Measurements from ENCODE around the gene INPP4B. TPM values are rescaled to one million over a fixed set of nuclear protein-coding genes. Genes with fewer than 3 reads are reported as not detected.

Gene INPP4B
- total RNA-seq, 1 experiment from 2014 or later, result not detected

- no peak for DNase-seq
- H3K27ac ChIP-seq (ENCODE audit: low read length), result no peak overlapping the region
- H3K4me3 ChIP-seq (ENCODE audit: low read length), result no peak overlapping the region
- H3K27me3 ChIP-seq (ENCODE audit: low read length), result no peaks in the 10 kb centered on the region
- 0 out of 2 replicates have a peak, but pooled peaks cover 3% of the 10 kb centered on the region for H3K9me3 ChIP-seq (ENCODE audit: low read length)
- no peaks in the 10 kb centered on the region for H3K36me3 ChIP-seq (ENCODE audit: insufficient read depth, low read length)
- no peaks in the 10 kb centered on the region for H3K9me2 ChIP-seq (replicated peaks; ENCODE audit: insufficient read depth, low read length)
- H3K4me2 ChIP-seq (ENCODE audit: low read depth, low read length, poor library complexity, severe bottlenecking), result no peak overlapping the region
- no peaks in the 10 kb centered on the region for H4K20me1 ChIP-seq (ENCODE audit: insufficient read depth, low read depth, low read length)
- H3K9ac ChIP-seq (ENCODE audit: low read length), result no peak overlapping the region
- H3K4me1 ChIP-seq (ENCODE audit: low read length), result no peaks in the 10 kb centered on the region
- no peak overlapping the region for H2AFZ ChIP-seq (ENCODE audit: low read length)
- no peaks in the 10 kb centered on the region for H3K79me2 ChIP-seq (ENCODE audit: low read length)
Observed at GRCh38 chr4:142532054-142532453, 314.0 kb downstream of the INPP4B start.

DNA sequence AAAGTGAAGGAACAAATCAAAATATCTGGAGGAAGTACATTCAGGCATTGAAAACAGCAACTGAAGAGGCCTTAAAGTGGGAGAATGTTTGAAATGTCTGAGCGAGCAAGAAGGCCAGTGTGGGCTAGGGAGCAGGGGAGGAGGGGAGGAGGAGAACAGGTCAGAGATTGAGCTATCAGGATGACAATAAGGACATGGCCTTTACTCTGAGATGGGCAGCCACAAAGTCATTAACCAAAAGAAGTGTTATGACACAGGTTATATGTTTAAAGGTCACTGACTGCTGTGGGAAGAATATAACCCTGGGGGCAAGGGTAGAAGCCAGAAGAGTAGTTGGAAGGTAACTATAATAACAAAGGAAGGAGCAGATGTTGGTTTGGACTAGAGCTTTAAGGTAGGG, 315.4 kb downstream of the INPP4B start:
- no peaks in the 10 kb centered on the region for H3K79me2 ChIP-seq (ENCODE audit: low read length)
- H3K4me2 ChIP-seq (ENCODE audit: low read depth, low read length, poor library complexity, severe bottlenecking), result no peak overlapping the region
- no peaks in the 10 kb centered on the region for H3K9me2 ChIP-seq (replicated peaks; ENCODE audit: insufficient read depth, low read length)
- H3K9ac ChIP-seq (ENCODE audit: low read length), result no peak overlapping the region
- no peak for DNase-seq
- no peaks in the 10 kb centered on the region for H3K36me3 ChIP-seq (ENCODE audit: insufficient read depth, low read length)
- no peak overlapping the region for H3K4me3 ChIP-seq (ENCODE audit: low read length)
- H2AFZ ChIP-seq (ENCODE audit: low read length), result no peak overlapping the region
- no peaks in the 10 kb centered on the region for H3K4me1 ChIP-seq (ENCODE audit: low read length)
- H3K27me3 ChIP-seq (ENCODE audit: low read length), result no peaks in the 10 kb centered on the region
- no peaks in the 10 kb centered on the region for H4K20me1 ChIP-seq (ENCODE audit: insufficient read depth, low read depth, low read length)
- H3K27ac ChIP-seq (ENCODE audit: low read length), result no peak overlapping the region
- H3K9me3 ChIP-seq (ENCODE audit: low read length), result 0 out of 2 replicates have a peak, but pooled peaks cover 3% of the 10 kb centered on the region

- Histone ChIP-seq H3K9me2 (replicated peaks; ENCODE audit: insufficient read depth, low read length) (no peaks in the 10 kb centered on the region), H3K27me3 (ENCODE audit: low read length) (no peaks in the 10 kb centered on the region), H3K27ac (ENCODE audit: low read length) (no peak overlapping the region), H3K4me2 (ENCODE audit: low read depth, low read length, poor library complexity, severe bottlenecking) (no peak overlapping the region), H3K79me2 (ENCODE audit: low read length) (no peaks in the 10 kb centered on the region), H3K9me3 (ENCODE audit: low read length) (0 out of 2 replicates have a peak, but pooled peaks cover 3% of the 10 kb centered on the region), H2AFZ (ENCODE audit: low read length) (no peak overlapping the region), H3K9ac (ENCODE audit: low read length) (no peak overlapping the region), H4K20me1 (ENCODE audit: insufficient read depth, low read depth, low read length) (no peaks in the 10 kb centered on the region), H3K4me3 (ENCODE audit: low read length) (no peak overlapping the region), H3K4me1 (ENCODE audit: low read length) (no peaks in the 10 kb centered on the region), H3K36me3 (ENCODE audit: insufficient read depth, low read length) (no peaks in the 10 kb centered on the region)
- no peak for DNase-seq
Observed at GRCh38 chr4:142528433-142528832, 317.7 kb downstream of the INPP4B start.

DNA sequence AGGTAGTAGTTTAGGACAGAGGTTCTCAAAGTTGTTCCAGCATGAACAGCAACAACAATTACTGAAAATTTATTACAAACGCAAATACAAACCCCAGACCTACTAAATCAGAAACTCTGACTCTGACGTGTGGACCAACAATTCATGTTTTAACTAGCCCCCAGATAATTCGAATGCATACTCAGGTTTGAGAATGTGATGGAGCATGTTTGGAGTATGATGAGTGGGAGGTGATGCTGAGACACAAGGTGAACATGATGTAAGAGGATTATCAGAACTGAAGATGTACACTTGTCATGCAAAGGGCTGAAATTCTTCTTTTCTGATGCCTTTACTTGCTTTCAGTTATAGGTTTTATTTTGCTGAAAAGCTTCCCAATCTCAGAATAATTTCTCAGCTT, 323.0 kb downstream of the INPP4B start:
- H3K9ac ChIP-seq (ENCODE audit: low read length), result no peak overlapping the region
- no peak overlapping the region for H3K4me3 ChIP-seq (ENCODE audit: low read length)
- no peak overlapping the region for H3K27ac ChIP-seq (ENCODE audit: low read length)
- no peaks in the 10 kb centered on the region for H3K79me2 ChIP-seq (ENCODE audit: low read length)
- no peak overlapping the region for H3K4me2 ChIP-seq (ENCODE audit: low read depth, low read length, poor library complexity, severe bottlenecking)
- H4K20me1 ChIP-seq (ENCODE audit: insufficient read depth, low read depth, low read length), result no peaks in the 10 kb centered on the region
- no peaks in the 10 kb centered on the region for H3K36me3 ChIP-seq (ENCODE audit: insufficient read depth, low read length)
- H3K27me3 ChIP-seq (ENCODE audit: low read length), result no peaks in the 10 kb centered on the region
- H3K4me1 ChIP-seq (ENCODE audit: low read length), result no peaks in the 10 kb centered on the region
- H2AFZ ChIP-seq (ENCODE audit: low read length), result no peak overlapping the region
- peaks cover 6% of the 10 kb centered on the region; the same call in 1 of the 2 replicates for H3K9me3 ChIP-seq (ENCODE audit: low read length)
- DNase-seq, result no peak
- no peaks in the 10 kb centered on the region for H3K9me2 ChIP-seq (replicated peaks; ENCODE audit: insufficient read depth, low read length)

- Histone ChIP-seq H3K79me2 (ENCODE audit: low read length) (no peaks in the 10 kb centered on the region), H3K9me3 (ENCODE audit: low read length) (peaks cover 8% of the 10 kb centered on the region), H3K4me3 (ENCODE audit: low read length) (no peak overlapping the region), H3K4me2 (ENCODE audit: low read depth, low read length, poor library complexity, severe bottlenecking) (no peak overlapping the region), H4K20me1 (ENCODE audit: insufficient read depth, low read depth, low read length) (no peaks in the 10 kb centered on the region), H2AFZ (ENCODE audit: low read length) (no peak overlapping the region), H3K36me3 (ENCODE audit: insufficient read depth, low read length) (no peaks in the 10 kb centered on the region), H3K9ac (ENCODE audit: low read length) (no peak overlapping the region), H3K27me3 (ENCODE audit: low read length) (no peaks in the 10 kb centered on the region), H3K27ac (ENCODE audit: low read length) (no peak overlapping the region), H3K9me2 (replicated peaks; ENCODE audit: insufficient read depth, low read length) (no peaks in the 10 kb centered on the region), H3K4me1 (ENCODE audit: low read length) (no peaks in the 10 kb centered on the region)
- DNase-seq, result no peak
Observed at GRCh38 chr4:142519342-142519741, 326.8 kb downstream of the INPP4B start.

DNA sequence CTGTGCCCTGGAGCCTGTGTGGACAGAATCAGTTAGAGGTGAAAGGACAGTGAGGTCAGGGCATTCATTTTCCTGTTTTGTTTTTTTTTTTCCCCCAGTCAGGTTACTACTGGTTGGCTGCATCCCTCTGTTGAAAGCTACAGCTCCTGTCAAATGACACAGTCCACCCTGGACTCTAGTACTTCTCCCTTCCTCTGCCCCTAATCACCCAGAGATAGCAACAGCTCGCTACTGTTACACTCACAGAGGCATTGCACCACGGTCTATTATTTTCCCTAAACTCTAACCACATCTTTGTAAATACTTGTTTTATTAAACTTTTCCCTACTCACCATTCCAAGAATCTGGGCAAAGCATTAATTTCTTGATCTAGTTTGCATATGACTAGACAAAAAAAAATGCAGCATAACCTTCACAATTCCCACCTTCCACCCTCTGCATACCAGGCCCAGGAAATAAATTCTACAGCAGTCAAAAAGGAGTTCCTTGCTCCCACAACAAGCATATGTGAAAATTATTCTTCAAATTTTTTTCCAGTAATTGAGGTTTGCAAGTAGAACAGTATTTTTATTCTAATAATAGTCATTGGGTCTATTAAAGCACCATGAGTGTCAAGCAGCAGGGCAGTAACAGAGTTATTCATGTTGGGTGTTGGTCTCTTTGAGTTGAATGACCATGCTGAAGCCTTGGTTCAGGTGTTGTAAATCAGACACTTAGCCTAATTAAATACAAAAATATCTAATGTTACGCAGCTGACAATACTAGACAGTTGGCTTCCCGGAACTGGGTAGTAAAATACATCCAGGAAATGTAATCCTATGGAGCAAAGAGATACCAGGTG, 329.2 kb downstream of the INPP4B start:
- H3K4me3 ChIP-seq (ENCODE audit: low read length), result no peak overlapping the region
- no peaks in the 10 kb centered on the region for H3K4me1 ChIP-seq (ENCODE audit: low read length)
- no peaks in the 10 kb centered on the region for H4K20me1 ChIP-seq (ENCODE audit: insufficient read depth, low read depth, low read length)
- no peaks in the 10 kb centered on the region for H3K9me2 ChIP-seq (replicated peaks; ENCODE audit: insufficient read depth, low read length)
- H3K4me2 ChIP-seq (ENCODE audit: low read depth, low read length, poor library complexity, severe bottlenecking), result no peak overlapping the region
- no peak overlapping the region for H3K27ac ChIP-seq (ENCODE audit: low read length)
- no peak overlapping the region for H3K9ac ChIP-seq (ENCODE audit: low read length)
- no peaks in the 10 kb centered on the region for H3K79me2 ChIP-seq (ENCODE audit: low read length)
- H2AFZ ChIP-seq (ENCODE audit: low read length), result no peak overlapping the region
- DNase-seq, result no peak
- H3K9me3 ChIP-seq (ENCODE audit: low read length), result peaks cover 8% of the 10 kb centered on the region
- no peaks in the 10 kb centered on the region for H3K27me3 ChIP-seq (ENCODE audit: low read length)
- H3K36me3 ChIP-seq (ENCODE audit: insufficient read depth, low read length), result no peaks in the 10 kb centered on the region

- Histone ChIP-seq H3K36me3 (ENCODE audit: insufficient read depth, low read length) (no peaks in the 10 kb centered on the region), H3K9me3 (ENCODE audit: low read length) (peaks cover 5% of the 10 kb centered on the region), H4K20me1 (ENCODE audit: insufficient read depth, low read depth, low read length) (no peaks in the 10 kb centered on the region), H3K4me2 (ENCODE audit: low read depth, low read length, poor library complexity, severe bottlenecking) (no peak overlapping the region), H3K4me3 (ENCODE audit: low read length) (no peak overlapping the region), H2AFZ (ENCODE audit: low read length) (no peak overlapping the region), H3K4me1 (ENCODE audit: low read length) (no peaks in the 10 kb centered on the region), H3K9me2 (replicated peaks; ENCODE audit: insufficient read depth, low read length) (no peaks in the 10 kb centered on the region), H3K9ac (ENCODE audit: low read length) (no peak overlapping the region), H3K27ac (ENCODE audit: low read length) (no peak overlapping the region), H3K27me3 (ENCODE audit: low read length) (no peaks in the 10 kb centered on the region), H3K79me2 (ENCODE audit: low read length) (no peaks in the 10 kb centered on the region)
- DNase-seq, result no peak
Observed at GRCh38 chr4:142512161-142512560, 333.9 kb downstream of the INPP4B start.

DNA sequence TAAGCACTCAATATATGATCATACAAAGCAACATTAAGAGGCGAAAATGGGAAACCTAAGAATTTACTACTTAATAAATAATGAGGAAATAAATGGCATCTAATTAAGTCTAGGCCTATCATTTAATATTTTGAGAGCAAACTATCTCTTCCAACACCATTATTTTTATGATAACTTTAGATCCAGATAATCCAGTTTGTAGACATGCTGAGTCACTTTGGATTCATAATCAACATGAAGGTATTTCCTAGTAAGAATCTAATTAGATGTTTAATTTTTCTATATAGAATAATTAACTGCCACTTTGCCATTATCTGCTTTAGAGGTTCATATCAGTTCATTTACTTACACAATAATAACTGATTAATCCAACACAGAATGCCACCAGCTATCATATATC, 336.2 kb downstream of the INPP4B start:
- Histone ChIP-seq H4K20me1 (ENCODE audit: insufficient read depth, low read depth, low read length) (no peaks in the 10 kb centered on the region), H3K27ac (ENCODE audit: low read length) (no peak overlapping the region), H3K9me2 (replicated peaks; ENCODE audit: insufficient read depth, low read length) (no peaks in the 10 kb centered on the region), H3K4me1 (ENCODE audit: low read length) (no peaks in the 10 kb centered on the region), H2AFZ (ENCODE audit: low read length) (no peak overlapping the region), H3K9ac (ENCODE audit: low read length) (no peak overlapping the region), H3K4me3 (ENCODE audit: low read length) (no peak overlapping the region), H3K36me3 (ENCODE audit: insufficient read depth, low read length) (no peaks in the 10 kb centered on the region), H3K9me3 (ENCODE audit: low read length) (no peaks in the 10 kb centered on the region), H3K79me2 (ENCODE audit: low read length) (no peaks in the 10 kb centered on the region), H3K27me3 (ENCODE audit: low read length) (no peaks in the 10 kb centered on the region), H3K4me2 (ENCODE audit: low read depth, low read length, poor library complexity, severe bottlenecking) (no peak overlapping the region)
- DNase-seq, result no peak
